Activated T-cell treated with anti-CD3 and anti-CD28 coated beads, Interleukin-2, amount 50 U/mL, for 4 hours (primary cell): ENCODE results near the gene ARMC3. TPM values are rescaled to one million over a fixed set of nuclear protein-coding genes. Genes with fewer than 3 reads are reported as not detected.
"Not testable (repeated sequence)": the region's sequence is repeated elsewhere in the genome, so short reads cannot be mapped to it uniquely, and the experiment has no call there.

Experiments used
- ATAC-seq, 2 donors: fragments of 200-7000 bp; cut with Tn5 transposase; one replicate each; pipeline ENCODE4 v1.10.0; 2021
- DNase-seq: peaks from one replicate; pipeline ENCODE4 v3.0.0-alpha.2; 2020
- H3K27me3 Mint-ChIP-seq: one replicate; pipeline ENCODE4 v1.8.0; 2021; ENCODE audit warnings: low read depth, mixed read lengths
- H3K36me3 Mint-ChIP-seq: one replicate; pipeline ENCODE4 v1.8.0; 2022; ENCODE audit warnings: mixed read lengths; ENCODE audit not compliant: insufficient read depth
- H3K4me1 Mint-ChIP-seq: one replicate; pipeline ENCODE4 v1.8.0; 2021; ENCODE audit warnings: low read depth, mixed read lengths
- H3K4me3 Mint-ChIP-seq: one replicate; pipeline ENCODE4 v1.8.0; 2021; ENCODE audit warnings: mild to moderate bottlenecking, moderate library complexity, mixed read lengths
- H3K9me3 Mint-ChIP-seq: one replicate; pipeline ENCODE4 v1.8.0; 2021; ENCODE audit warnings: mixed read lengths
- total RNA-seq, 3 donors: library from RNA; stranded (reverse); gene quantifications; one replicate each; pipeline ENCODE4 v1.2.1, GENCODE V29; 2021

Gene ARMC3, protein sequence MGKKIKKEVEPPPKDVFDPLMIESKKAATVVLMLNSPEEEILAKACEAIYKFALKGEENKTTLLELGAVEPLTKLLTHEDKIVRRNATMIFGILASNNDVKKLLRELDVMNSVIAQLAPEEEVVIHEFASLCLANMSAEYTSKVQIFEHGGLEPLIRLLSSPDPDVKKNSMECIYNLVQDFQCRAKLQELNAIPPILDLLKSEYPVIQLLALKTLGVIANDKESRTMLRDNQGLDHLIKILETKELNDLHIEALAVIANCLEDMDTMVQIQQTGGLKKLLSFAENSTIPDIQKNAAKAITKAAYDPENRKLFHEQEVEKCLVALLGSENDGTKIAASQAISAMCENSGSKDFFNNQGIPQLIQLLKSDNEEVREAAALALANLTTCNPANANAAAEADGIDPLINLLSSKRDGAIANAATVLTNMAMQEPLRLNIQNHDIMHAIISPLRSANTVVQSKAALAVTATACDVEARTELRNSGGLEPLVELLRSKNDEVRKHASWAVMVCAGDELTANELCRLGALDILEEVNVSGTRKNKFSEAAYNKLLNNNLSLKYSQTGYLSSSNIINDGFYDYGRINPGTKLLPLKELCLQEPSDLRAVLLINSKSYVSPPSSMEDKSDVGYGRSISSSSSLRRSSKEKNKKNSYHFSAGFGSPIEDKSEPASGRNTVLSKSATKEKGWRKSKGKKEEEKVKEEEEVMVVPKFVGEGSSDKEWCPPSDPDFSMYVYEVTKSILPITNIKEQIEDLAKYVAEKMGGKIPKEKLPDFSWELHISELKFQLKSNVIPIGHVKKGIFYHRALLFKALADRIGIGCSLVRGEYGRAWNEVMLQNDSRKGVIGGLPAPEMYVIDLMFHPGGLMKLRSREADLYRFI
- not detected for total RNA-seq

DNA sequence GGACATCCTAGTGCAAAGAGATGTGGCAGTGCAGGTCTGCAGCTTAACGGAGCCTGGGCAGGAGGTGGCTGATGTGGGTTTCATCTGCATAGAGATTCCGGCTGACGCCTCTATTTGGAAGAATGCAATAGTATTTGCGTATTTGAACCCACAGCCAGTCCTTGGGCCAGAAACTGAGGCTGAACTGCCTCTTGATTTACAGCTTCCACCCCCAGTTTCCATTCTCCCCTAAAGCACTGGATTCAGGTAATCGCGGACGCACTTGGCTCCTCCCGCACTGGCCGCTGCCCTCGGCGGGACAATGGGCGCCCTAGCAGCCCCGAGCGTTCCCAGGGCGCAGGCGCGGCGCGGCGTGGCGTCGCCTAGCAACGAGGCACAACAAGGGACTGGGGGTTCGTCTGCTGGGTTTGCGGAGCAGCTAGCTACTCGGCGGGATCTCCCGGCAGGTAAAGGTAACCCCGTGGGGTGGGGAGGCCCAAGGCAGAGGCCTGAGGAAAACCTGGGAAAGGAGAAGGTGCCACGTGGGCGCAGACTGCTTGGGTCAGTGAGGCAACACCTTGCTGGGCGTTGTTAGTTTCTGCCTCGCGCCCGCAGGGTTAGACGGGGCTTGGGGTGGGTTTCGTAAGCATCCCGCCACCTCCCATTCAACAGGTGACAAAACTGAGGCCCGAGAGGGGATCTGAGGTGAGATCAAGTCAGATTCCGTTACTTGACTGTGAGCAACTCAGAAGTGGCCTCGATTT lies at the start of gene ARMC3:
Gene ARMC3 (plus strand): TSS at position 393 of the 743 bp plus-strand sequence. CDS start 3,944 bp downstream, outside the sequence.
- DNase-seq (peak; percentile 47), ATAC-seq (peak; percentile 95 to 98)
- no peaks in the 10 kb centered on the region for H3K4me1 Mint-ChIP-seq
- H3K4me3 Mint-ChIP-seq = no peak within 1 kb of the TSS
- H3K36me3 Mint-ChIP-seq = no peaks in the 10 kb centered on the region
- H3K27me3 Mint-ChIP-seq = peaks cover 10% of the 10 kb centered on the region
- H3K9me3 Mint-ChIP-seq = no peaks in the 10 kb centered on the region

GRCh38 chr10:22891797-22892196 lies 36.1 kb upstream of the ARMC3 start:
- ATAC-seq (no peak), DNase-seq (no peak)
- no peaks in the 10 kb centered on the region for H3K4me1 Mint-ChIP-seq
- peaks cover 3% of the 10 kb centered on the region for H3K27me3 Mint-ChIP-seq
- peaks cover 5% of the 10 kb centered on the region for H3K36me3 Mint-ChIP-seq
- H3K4me3 Mint-ChIP-seq = no peak overlapping the region
- H3K9me3 Mint-ChIP-seq = peaks cover 35% of the 10 kb centered on the region

DNA sequence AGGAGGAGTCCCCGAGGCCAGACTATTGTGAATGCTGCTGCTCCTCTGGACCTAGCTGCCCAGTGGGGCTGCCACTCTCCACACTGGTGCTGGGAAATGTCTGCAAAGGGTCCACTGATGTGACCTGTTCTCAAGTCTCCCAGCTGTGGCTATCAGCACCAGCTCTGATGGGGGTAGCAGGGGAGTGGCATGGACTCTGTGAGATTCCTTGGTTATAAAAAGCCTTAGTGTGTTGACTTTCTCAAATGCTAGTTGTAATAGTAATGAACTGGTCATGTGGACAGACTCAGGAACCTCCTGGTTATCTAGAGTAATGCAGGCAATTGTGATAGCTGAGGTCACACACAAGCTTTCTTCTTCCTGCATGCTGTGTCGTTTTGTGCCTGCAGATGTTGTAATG lies 34.1 kb upstream of the ARMC3 start:
- H3K9me3 Mint-ChIP-seq = peaks cover 24% of the 10 kb centered on the region
- ATAC-seq (no peak), DNase-seq (no peak)
- no peak overlapping the region for H3K4me3 Mint-ChIP-seq
- no peaks in the 10 kb centered on the region for H3K4me1 Mint-ChIP-seq
- H3K36me3 Mint-ChIP-seq = no peaks in the 10 kb centered on the region
- H3K27me3 Mint-ChIP-seq = peaks cover 5% of the 10 kb centered on the region

DNA sequence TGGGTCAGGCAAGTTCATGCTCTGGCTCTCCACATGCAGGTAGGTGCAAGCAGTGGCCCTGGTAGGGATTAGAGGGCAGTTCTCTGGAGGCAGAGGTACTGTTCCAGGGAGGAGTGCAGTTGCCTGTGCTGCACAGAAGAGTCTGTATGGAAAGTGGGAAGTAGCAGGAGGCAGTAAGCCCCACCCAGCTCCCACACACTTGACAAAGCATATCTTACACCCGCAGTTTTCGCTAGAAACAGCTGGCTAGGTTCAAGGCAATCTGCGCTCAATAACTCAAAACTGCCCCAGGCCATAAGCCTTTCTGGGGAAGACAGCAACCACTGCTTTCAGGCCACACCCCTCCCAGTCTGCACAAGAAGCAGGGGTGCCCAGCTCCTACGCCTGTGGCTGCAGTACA lies 33.1 kb upstream of the ARMC3 start:
- no peaks in the 10 kb centered on the region for H3K36me3 Mint-ChIP-seq

DNA sequence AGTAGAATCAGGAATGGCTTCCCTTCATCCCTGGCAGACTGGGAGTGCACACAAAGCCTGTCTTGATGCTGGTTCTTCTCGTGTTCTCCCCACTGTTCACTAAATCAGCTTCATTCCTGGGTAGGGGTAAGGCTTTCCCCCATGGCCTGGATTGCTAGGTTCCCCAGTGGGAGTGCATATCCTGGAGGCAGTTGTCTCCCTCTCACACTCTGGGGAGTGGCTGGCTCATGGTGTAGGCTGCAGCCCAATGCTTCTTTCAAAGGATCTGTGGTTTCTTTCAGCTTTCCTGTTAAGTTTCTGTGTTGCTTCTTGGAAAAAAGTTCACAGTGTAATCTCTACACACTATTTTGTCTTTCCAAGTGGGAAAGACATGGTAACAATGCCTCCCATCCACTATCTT lies 32.6 kb upstream of the ARMC3 start:
- ATAC-seq (no peak), DNase-seq (no peak)
- H3K27me3 Mint-ChIP-seq = peaks cover 3% of the 10 kb centered on the region
- H3K36me3 Mint-ChIP-seq = no peaks in the 10 kb centered on the region
- H3K9me3 Mint-ChIP-seq = peaks cover 19% of the 10 kb centered on the region
- no peaks in the 10 kb centered on the region for H3K4me1 Mint-ChIP-seq
- no peak overlapping the region for H3K4me3 Mint-ChIP-seq

More for the DNA sequence above, 33.1 kb upstream of the ARMC3 start:
- Mint-ChIP-seq H3K27me3 (peaks cover 3% of the 10 kb centered on the region), H3K9me3 (peaks cover 23% of the 10 kb centered on the region), H3K4me1 (no peaks in the 10 kb centered on the region), H3K4me3 (no peak overlapping the region)
- DNase-seq (no peak), ATAC-seq (no peak)

GRCh38 chr10:22897371-22897770 lies 30.5 kb upstream of the ARMC3 start:
- Mint-ChIP-seq H3K27me3 (peaks cover 3% of the 10 kb centered on the region), H3K9me3 (peaks cover 12% of the 10 kb centered on the region), H3K4me3 (no peak overlapping the region), H3K4me1 (no peaks in the 10 kb centered on the region), H3K36me3 (no peaks in the 10 kb centered on the region)
- ATAC-seq (no peak), DNase-seq (no peak)

DNA sequence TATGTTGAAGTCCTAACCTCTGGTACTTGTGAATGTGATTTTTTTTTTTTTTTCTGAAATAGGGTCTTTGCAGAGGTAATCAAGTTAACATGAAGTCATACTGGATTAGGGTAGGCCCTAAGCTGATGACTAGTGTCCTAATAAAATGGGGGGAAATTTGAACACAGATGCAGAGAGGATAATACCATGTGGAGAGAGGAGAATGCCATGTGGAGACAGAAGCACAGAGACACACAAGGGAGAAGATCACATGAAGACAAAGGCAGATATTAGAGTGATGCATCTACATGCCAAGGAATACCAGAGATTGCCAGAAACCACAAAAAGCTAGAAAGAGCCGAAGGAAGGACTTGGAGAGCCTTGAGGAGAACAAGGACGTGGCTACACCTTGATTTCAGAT lies 28.5 kb upstream of the ARMC3 start:
- Mint-ChIP-seq H3K27me3 (peaks cover 3% of the 10 kb centered on the region), H3K36me3 (no peaks in the 10 kb centered on the region), H3K4me3 (no peak overlapping the region), H3K9me3 (peaks cover 7% of the 10 kb centered on the region), H3K4me1 (no peaks in the 10 kb centered on the region)
- DNase-seq = no peak
- ATAC-seq = no peak

DNA sequence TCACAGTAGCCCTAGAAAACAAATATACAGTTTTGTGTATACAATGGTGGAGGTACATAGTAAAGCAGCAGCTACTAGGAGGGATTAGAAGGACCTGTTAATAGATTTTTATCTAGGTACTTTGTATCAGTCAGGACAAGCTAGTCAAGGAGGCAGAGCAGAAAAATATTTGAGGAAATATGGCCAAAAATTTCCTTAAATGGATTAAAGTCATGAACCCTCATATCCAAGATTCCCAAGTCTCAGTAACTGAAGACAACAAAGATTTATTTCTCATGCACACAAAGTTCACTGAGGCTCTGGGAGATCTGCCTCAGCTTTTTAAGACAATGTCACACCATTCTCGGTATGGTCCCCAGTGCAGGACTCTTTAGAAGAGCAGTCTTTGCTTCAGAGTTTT lies 28.1 kb upstream of the ARMC3 start:
- Mint-ChIP-seq H3K36me3 (no peaks in the 10 kb centered on the region), H3K4me3 (no peak overlapping the region), H3K27me3 (peaks cover 3% of the 10 kb centered on the region), H3K4me1 (no peaks in the 10 kb centered on the region), H3K9me3 (peaks cover 7% of the 10 kb centered on the region)
- ATAC-seq = no peak
- no peak for DNase-seq

GRCh38 chr10:22900841-22901601 lies 26.8 kb upstream of the ARMC3 start:
- peaks cover 12% of the 10 kb centered on the region for H3K9me3 Mint-ChIP-seq
- no peaks in the 10 kb centered on the region for H3K4me1 Mint-ChIP-seq

DNA sequence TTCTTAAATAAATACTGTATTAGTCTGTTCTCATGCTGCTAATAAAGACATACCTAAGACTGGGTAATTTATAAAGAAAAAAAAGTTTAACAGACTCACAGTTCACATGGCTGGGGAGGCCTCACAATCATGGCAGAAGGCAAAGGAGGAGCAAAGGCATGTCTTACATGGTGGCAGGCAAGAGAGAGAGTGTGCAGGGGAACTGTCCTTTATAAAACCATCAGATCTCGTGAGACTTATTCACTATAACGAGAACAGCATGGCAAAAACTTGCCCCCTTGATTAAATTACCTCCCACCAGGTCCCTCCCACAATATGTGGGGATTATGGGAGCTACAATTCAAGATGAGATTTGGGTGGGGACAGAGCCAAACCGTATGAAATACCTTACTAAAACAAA lies 25.7 kb upstream of the ARMC3 start:
- ATAC-seq, H3K27me3 Mint-ChIP-seq, DNase-seq, H3K4me3 Mint-ChIP-seq, H3K36me3 Mint-ChIP-seq, H3K4me1 Mint-ChIP-seq: not testable (repeated sequence)
- peaks cover 12% of the 10 kb centered on the region for H3K9me3 Mint-ChIP-seq

More at GRCh38 chr10:22900841-22901601, 26.8 kb upstream of the ARMC3 start:
- Mint-ChIP-seq H3K4me3 (no peak overlapping the region), H3K27me3 (peaks cover 3% of the 10 kb centered on the region), H3K36me3 (no peaks in the 10 kb centered on the region)
- ATAC-seq (no peak), DNase-seq (no peak)

GRCh38 chr10:22903694-22904093 lies 24.2 kb upstream of the ARMC3 start:
- peaks cover 26% of the 10 kb centered on the region for H3K9me3 Mint-ChIP-seq
- H3K27me3 Mint-ChIP-seq = no peaks in the 10 kb centered on the region
- ATAC-seq (no peak), DNase-seq (no peak)
- no peaks in the 10 kb centered on the region for H3K4me1 Mint-ChIP-seq
- H3K4me3 Mint-ChIP-seq = no peak overlapping the region
- no peaks in the 10 kb centered on the region for H3K36me3 Mint-ChIP-seq

GRCh38 chr10:22906767-22907166 lies 21.1 kb upstream of the ARMC3 start:
- DNase-seq (no peak), ATAC-seq (no peak)
- Mint-ChIP-seq H3K4me3 (no peak overlapping the region), H3K9me3 (peaks cover 37% of the 10 kb centered on the region), H3K4me1 (peaks cover 2% of the 10 kb centered on the region), H3K36me3 (peaks cover 2% of the 10 kb centered on the region), H3K27me3 (no peaks in the 10 kb centered on the region)

DNA sequence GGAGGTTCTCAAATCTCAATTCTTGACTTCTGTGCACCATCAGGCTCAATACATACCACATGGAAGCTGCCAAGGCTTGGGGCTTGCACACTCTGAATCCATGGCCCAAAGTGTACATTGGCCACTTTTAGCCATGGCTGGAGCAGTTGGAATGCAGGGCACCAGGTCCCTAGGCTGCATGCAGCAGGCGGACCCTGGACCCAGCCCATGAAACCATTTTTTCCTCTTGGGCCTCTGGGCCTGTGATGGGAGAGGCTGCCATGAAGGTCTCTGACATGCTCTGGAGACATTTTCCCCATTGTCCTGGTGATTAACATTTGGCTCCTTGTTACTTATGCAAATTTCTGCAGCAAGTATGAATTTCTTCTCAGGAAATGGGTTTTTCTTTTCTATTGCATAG lies 19.0 kb upstream of the ARMC3 start:
- Mint-ChIP-seq H3K36me3 (peaks cover 2% of the 10 kb centered on the region), H3K27me3 (no peaks in the 10 kb centered on the region), H3K4me1 (peaks cover 6% of the 10 kb centered on the region), H3K9me3 (peaks cover 33% of the 10 kb centered on the region), H3K4me3 (no peak overlapping the region)
- DNase-seq (no peak), ATAC-seq (no peak)
